K562 (cell line): ENCODE results near the gene AARS1. TPM values are rescaled to one million over a fixed set of nuclear protein-coding genes. Genes with fewer than 3 reads are reported as not detected.
A peak's percentile ranks its signal among the peaks of the same experiment; 100 is the strongest.

Experiments
- ATAC-seq: fragments of 200-7000 bp; cut with Tn5 transposase; 3 replicates; pipeline ENCODE4 v1.9.1; 2020; ENCODE audit warnings: moderate library complexity
- BruUV-seq: library from RNA; stranded (reverse); fragments of 400-500 nt; replicated peaks from 2 replicates; lab custom pipeline; 2021; lab: Mats Ljungman, UMichigan
- CTCF ChIA-PET: fragments of 300-600 bp; formaldehyde crosslinking; extraction: SDS; loops from one replicate; lab custom pipeline; 2021; ENCODE audit warnings: low intra/inter-chr PET ratio; lab: Yijun Ruan, JAX
- POLR2A ChIA-PET: fragments of 300-600, 350-650 bp; sonication (Branson Sonifier 250); formaldehyde crosslinking; extraction: SDS; loops from one replicate; lab custom pipeline; 2021; ENCODE audit warnings: antibody characterized with exemption, inconsistent platforms; lab: Yijun Ruan, JAX
- DNase-seq, 4 experiments: peaks; one replicate each; pipeline versions ENCODE4 v3.0.0 to v3.0.0-alpha.2; 2011 to 2018; ENCODE audit warnings: low spot score in 3 of 4, mixed read lengths in 3 of 4; ENCODE audit errors: extremely low read depth in 1 of 4
- FAIRE-seq: peaks from 2 replicates; lab custom pipeline; 2011; peaks lifted over from hg19 to GRCh38; lab: Jason Lieb, UNC
- H2AFZ ChIP-seq: 2 replicates; pipeline ENCODE4 v1.6.0; 2011; ENCODE audit warnings: low read depth, low read length, control low read depth, inconsistent platforms
- H3K27ac ChIP-seq: fragments of 200-600 bp; 3 replicates; pipeline ENCODE4 v1.8.0; 2011; ENCODE audit warnings: low read depth, mild to moderate bottlenecking, control low read depth, inconsistent platforms, low read length, moderate library complexity, mixed read lengths; ENCODE audit errors: extremely low read depth
- H3K27me3 ChIP-seq, 2 experiments: fragments of 300-600 bp in 1 of 2; 2 replicates in 1 of 2; 3 replicates in 1 of 2; pipeline versions ENCODE4 v1.6.0 to v1.8.0; 2011; ENCODE audit warnings: inconsistent platforms in 2 of 2, low read length in 2 of 2, mild to moderate bottlenecking in 1 of 2, mixed read lengths in 1 of 2, moderate library complexity in 1 of 2; ENCODE audit not compliant: control insufficient read depth in 2 of 2, insufficient read depth in 2 of 2
- H3K36me3 ChIP-seq: fragments of 300-600 bp; 3 replicates; pipeline ENCODE4 v1.8.0; 2011; ENCODE audit warnings: mild to moderate bottlenecking, low read length, inconsistent platforms; ENCODE audit not compliant: control insufficient read depth, insufficient read depth
- H3K4me1 ChIP-seq, 2 experiments: fragments of 200-600 bp in 1 of 2; replicated peaks in 1 of 2; 2 replicates in 1 of 2; 3 replicates in 1 of 2; pipeline versions ENCODE4 v1.5.1 to v1.8.0; 2011; ENCODE audit warnings: inconsistent platforms in 2 of 2, low read length in 2 of 2, mild to moderate bottlenecking in 1 of 2, mixed read lengths in 1 of 2, moderate library complexity in 1 of 2; ENCODE audit not compliant: control insufficient read depth in 2 of 2, insufficient read depth in 2 of 2
- H3K4me2 ChIP-seq: 2 replicates; pipeline ENCODE4 v1.6.1; 2011; ENCODE audit warnings: low read length, control low read depth, inconsistent platforms, mixed read lengths; ENCODE audit not compliant: insufficient read depth
- H3K4me3 ChIP-seq: fragments of 200-600 bp; sonication (generic), shearing (Covaris generic); 2 replicates; pipeline ENCODE4 v1.5.1; 2016; ENCODE audit warnings: control low read depth, inconsistent platforms
- H3K79me2 ChIP-seq: fragments of 200-600 bp; 3 replicates; pipeline ENCODE4 v1.8.0; 2011; ENCODE audit warnings: low read length, inconsistent platforms; ENCODE audit not compliant: control insufficient read depth, insufficient read depth
- H3K9ac ChIP-seq, 2 experiments: 2 replicates each; pipeline versions ENCODE4 v1.6.0 to v1.6.1; 2011; ENCODE audit warnings: low read depth in 2 of 2, low read length in 2 of 2, control low read depth in 1 of 2, inconsistent platforms in 1 of 2, mild to moderate bottlenecking in 1 of 2, mixed read lengths in 1 of 2; ENCODE audit not compliant: insufficient read depth in 1 of 2
- H3K9me1 ChIP-seq: one replicate; pipeline ENCODE4 v1.6.0; 2011; ENCODE audit warnings: inconsistent platforms, mild to moderate bottlenecking, low read length, moderate library complexity; ENCODE audit not compliant: control insufficient read depth, insufficient read depth
- H3K9me3 ChIP-seq: replicated peaks from 2 replicates; pipeline ENCODE4 v1.5.1; 2011; ENCODE audit warnings: low read depth, low read length, inconsistent platforms; ENCODE audit not compliant: control insufficient read depth, insufficient read depth
- H4K20me1 ChIP-seq: replicated peaks from 2 replicates; pipeline ENCODE4 v1.6.1; 2011; ENCODE audit warnings: low read length, inconsistent platforms, mixed read lengths; ENCODE audit not compliant: control insufficient read depth, insufficient read depth
- ZNF121 ChIP-seq: sonication (generic); formaldehyde crosslinking; conservative IDR thresholded peaks from 2 replicates; pipeline ENCODE4 v1.8.0; 2022; ENCODE audit warnings: missing genetic modification reagents
- in situ Hi-C: fragments of 300-500 bp; cut with MboI; formaldehyde crosslinking; loops from 4 replicates; pipeline ENCODE4 v1.15.0; 2018; ENCODE audit warnings: inconsistent platforms, mixed read lengths
- intact Hi-C: fragments of 100-400 bp; cut with micrococcal nuclease; formaldehyde crosslinking; loops from 2 replicates; pipeline ENCODE4 v1.14.2; 2022
- polyA plus RNA-seq, 8 experiments: library from polyadenylated mRNA; depleted of rRNA in 4 of 8; stranded (reverse) in 5 of 8; unstranded in 3 of 8; fragments of >200 nt; fragmentation: Nextera tagmentation in 2 of 8; fragmentation: Illumina TruSeq in 1 of 8; extraction: Ambion mirVana in 2 of 8; extraction: Trizol in 1 of 8; gene quantifications; 2 replicates each; pipeline versions ENCODE4 v1.2.1 to v1.2.3, GENCODE V29; 2011 to 2014; ENCODE audit warnings: inconsistent platforms in 1 of 8, missing spikeins in 1 of 8
- total RNA-seq, 7 experiments: library from RNA; depleted of rRNA in 6 of 7; stranded (reverse); fragments of >200 nt in 6 of 7; fragmentation: Illumina TruSeq in 2 of 7; extraction: Trizol in 2 of 7; gene quantifications; 2 replicates each; pipeline versions ENCODE4 v1.2.1 to v1.2.3, GENCODE V29; 2011 to 2021; ENCODE audit warnings: low replicate concordance in 1 of 7
- TF ChIP-seq, protein P1 (sequence below): fragments of 450-650 bp; IDR thresholded peaks from 2 replicates; pipeline ENCODE4 v1.7.0; 2016; ENCODE audit warnings: borderline replicate concordance

Gene AARS1
- total and polyA plus RNA-seq, 9 of the 15 experiments (the other 6 are each of a cell fraction or from before 2014, with no cell fraction given) = 50.1 to 235 (median 174) TPM

GRCh38 chr16:70295634-70296033 lies 6.3 kb upstream of the AARS1 start:
- ChIA-PET POLR2A (interaction anchor here (0.6 to 1.0 kb wide), 2 partner anchors 8 to 12 kb away, joined by 3 read pairs; no protein-coding TSS in a partner anchor), CTCF (no interaction called here)
- no peak for DNase-seq

More at GRCh38 chr16:70295634-70296033, 6.3 kb upstream of the AARS1 start:
- Histone ChIP-seq H3K4me3 (no peak overlapping the region), H3K27ac (no peak overlapping the region), H3K4me2 (no peak overlapping the region), H3K36me3 (no peaks in the 10 kb centered on the region), H3K27me3 (no peaks in the 10 kb centered on the region), H3K9me3 (peaks cover 4% of the 10 kb centered on the region; the same call in 1 of the 2 replicates), H3K9me1 (no peaks in the 10 kb centered on the region), H3K4me1 (peaks cover under 1 to 8% of the 10 kb centered on the region in 2 experiments; a peak in 3 of 5 replicates), H3K9ac (no peak overlapping the region), H2AFZ (no peak overlapping the region), H4K20me1 (no peaks in the 10 kb centered on the region), H3K79me2 (peaks cover 19% of the 10 kb centered on the region)
- intact Hi-C loops = no loop called here
- in situ Hi-C loops = no loop called here
- TF ChIP-seq, protein P1, sequence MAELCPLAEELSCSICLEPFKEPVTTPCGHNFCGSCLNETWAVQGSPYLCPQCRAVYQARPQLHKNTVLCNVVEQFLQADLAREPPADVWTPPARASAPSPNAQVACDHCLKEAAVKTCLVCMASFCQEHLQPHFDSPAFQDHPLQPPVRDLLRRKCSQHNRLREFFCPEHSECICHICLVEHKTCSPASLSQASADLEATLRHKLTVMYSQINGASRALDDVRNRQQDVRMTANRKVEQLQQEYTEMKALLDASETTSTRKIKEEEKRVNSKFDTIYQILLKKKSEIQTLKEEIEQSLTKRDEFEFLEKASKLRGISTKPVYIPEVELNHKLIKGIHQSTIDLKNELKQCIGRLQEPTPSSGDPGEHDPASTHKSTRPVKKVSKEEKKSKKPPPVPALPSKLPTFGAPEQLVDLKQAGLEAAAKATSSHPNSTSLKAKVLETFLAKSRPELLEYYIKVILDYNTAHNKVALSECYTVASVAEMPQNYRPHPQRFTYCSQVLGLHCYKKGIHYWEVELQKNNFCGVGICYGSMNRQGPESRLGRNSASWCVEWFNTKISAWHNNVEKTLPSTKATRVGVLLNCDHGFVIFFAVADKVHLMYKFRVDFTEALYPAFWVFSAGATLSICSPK = no peak
- peak; percentile 74 for TF ChIP-seq ZNF121
- FAIRE-seq = no peak
- no TSS peak for BruUV-seq
- ATAC-seq = no peak
